ENCODE results near the gene FAM50B. TPM values are rescaled to one million over a fixed set of nuclear protein-coding genes. Genes with fewer than 3 reads are reported as not detected.
A peak's percentile ranks its signal among the peaks of the same experiment; 100 is the strongest.

FAM50B gene, protein sequence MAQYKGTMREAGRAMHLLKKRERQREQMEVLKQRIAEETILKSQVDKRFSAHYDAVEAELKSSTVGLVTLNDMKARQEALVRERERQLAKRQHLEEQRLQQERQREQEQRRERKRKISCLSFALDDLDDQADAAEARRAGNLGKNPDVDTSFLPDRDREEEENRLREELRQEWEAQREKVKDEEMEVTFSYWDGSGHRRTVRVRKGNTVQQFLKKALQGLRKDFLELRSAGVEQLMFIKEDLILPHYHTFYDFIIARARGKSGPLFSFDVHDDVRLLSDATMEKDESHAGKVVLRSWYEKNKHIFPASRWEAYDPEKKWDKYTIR
- total RNA-seq, result 10 to 100 TPM in 3 of 4 donors, 1 to 10 TPM in 1; 4.6 to 12.9 (median 11.8) TPM

DNA sequence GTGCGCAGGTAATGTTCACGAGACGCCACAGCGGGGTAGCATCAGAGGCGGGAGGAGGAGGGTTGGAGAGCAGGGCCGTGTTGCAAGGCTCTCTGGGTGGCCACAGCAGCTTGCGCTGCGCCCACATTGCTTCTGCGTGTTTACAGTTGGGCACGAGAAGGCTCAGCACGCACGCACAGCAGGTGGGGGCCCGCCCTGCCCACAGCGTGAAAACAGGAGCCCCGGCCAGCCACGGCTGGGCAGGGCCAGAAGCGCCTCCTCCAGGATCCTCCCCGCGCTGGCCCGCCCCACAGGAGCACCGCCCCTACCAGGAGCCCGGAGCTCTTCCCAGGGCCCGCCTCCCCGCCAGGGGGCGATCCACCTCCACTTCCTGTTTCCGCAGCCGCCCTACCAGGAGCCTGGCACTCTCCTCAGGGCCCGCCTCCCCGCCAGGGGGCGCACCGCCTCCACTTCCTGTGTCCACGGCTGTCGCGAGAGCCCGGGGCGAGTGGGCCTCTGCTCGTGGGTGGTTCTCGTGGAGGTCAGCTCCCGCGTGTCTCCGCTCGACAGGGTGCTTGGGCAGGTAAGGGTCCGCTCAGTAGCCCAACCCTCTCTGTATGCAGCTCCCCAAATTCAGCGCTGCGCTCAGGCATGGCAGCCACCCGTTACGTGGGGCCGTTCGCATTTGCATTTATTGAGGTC, at the start of gene FAM50B:
FAM50B (plus strand) TSS at position 449 of the 681 bp plus-strand sequence. CDS start 439 bp downstream, outside the sequence.
- TF ChIP-seq POLR2A (IDR thresholded peaks at IDR 0.05), result peak in 1 of 4 donors; percentile 43
- TF ChIP-seq, protein P1, sequence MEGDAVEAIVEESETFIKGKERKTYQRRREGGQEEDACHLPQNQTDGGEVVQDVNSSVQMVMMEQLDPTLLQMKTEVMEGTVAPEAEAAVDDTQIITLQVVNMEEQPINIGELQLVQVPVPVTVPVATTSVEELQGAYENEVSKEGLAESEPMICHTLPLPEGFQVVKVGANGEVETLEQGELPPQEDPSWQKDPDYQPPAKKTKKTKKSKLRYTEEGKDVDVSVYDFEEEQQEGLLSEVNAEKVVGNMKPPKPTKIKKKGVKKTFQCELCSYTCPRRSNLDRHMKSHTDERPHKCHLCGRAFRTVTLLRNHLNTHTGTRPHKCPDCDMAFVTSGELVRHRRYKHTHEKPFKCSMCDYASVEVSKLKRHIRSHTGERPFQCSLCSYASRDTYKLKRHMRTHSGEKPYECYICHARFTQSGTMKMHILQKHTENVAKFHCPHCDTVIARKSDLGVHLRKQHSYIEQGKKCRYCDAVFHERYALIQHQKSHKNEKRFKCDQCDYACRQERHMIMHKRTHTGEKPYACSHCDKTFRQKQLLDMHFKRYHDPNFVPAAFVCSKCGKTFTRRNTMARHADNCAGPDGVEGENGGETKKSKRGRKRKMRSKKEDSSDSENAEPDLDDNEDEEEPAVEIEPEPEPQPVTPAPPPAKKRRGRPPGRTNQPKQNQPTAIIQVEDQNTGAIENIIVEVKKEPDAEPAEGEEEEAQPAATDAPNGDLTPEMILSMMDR (IDR thresholded peaks at IDR 0.05), result peak; percentile 84 to 99 (median 98)
- Histone ChIP-seq H3K36me3 (no peaks in the 10 kb centered on the region), H3K9me3 (no peaks in the 10 kb centered on the region), H3K27ac (peak within 1 kb of the TSS; percentile 73 to 88 (median 79)), H3K4me3 (peak within 1 kb of the TSS; percentile 40 to 67 (median 58)), H3K4me1 (peaks cover 0 to 38% (median 4%) of the 10 kb centered on the region in 3 donors), H3K27me3 (no peaks in the 10 kb centered on the region)
- WGBS, 2 donors, result 21 to 65% methylated on average over 10 to 31 of the region's 49 CpGs
- DNase-seq, result peak; percentile 51
- intact Hi-C loops (cut with DNase I), result loop anchor here (10.0 kb wide), 1 partner anchor 104 kb away; no protein-coding TSS in a partner anchor

DNA sequence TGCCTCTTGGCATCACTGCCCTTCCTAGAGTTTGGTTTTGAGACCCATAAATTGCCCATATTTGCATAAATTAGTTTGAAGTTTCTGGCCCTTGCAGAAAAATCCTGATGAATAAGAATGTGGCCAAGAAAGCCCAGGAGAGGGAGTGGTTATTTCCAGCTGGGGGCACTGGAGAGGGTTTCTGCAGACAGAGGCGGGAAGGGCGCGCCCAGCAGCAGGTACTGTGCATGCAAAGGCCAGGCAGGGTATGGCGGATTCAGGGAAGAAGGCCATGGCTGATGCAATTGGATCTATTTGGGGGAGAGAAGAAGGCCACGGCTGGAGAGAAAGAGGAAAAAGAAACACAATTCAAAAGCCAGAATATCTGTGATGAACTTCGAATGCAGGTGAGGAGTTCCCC, 49.5 kb upstream of the FAM50B start:
- Histone ChIP-seq H3K36me3 (no peaks in the 10 kb centered on the region), H3K9me3 (no peaks in the 10 kb centered on the region), H3K4me1 (peaks cover 9 to 41% (median 16%) of the 10 kb centered on the region in 3 donors), H3K27me3 (no peaks in the 10 kb centered on the region), H3K4me3 (no peak overlapping the region), H3K27ac (no peak overlapping the region)
- TF ChIP-seq, protein P1 (IDR thresholded peaks at IDR 0.05), result no peak
- TF ChIP-seq POLR2A (IDR thresholded peaks at IDR 0.05), result no peak
- no peak for DNase-seq
- whole genome bisulfite sequencing, 2 donors, result 77 to 85% methylated on average over 6 of the region's 6 CpGs
- intact Hi-C loops (cut with DNase I), result no loop called here

DNA sequence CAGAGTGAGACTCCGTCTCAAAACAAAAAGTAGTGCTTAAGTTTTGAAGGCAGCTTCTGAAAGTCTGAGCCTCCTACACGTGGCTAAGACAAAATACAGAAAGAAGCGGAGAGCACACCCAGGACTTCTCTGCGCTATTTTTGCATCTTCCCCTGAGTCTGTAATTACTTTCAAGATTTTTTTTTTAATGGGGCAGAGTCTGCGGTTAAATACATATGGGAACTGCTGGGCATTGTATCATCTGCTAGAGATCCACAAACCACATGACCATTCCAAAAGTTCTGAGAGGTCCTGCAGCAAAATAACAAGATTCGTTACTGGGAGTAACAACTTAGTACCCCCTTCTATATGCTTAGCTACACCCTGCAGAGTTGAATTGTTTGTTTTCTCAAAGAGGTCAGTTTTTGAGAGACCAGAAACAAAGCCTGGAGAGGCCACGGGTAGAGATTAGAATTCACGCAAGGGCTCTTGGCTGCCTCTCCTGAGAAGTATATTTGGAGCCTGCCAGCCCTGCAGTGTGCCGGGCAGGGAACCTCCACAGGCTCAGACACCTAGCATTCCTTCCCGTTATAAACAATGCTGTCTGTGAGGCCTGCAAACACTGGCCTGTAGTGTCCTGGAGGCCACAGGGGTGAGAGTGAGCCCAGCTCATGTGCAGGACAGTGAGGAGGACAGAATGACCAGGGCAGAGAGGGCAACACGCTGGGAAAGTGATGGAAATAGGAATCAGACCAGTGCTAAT, 48.2 kb upstream of the FAM50B start:
- TF ChIP-seq, protein P1 (IDR thresholded peaks at IDR 0.05), result no peak
- no peak for TF ChIP-seq POLR2A (IDR thresholded peaks at IDR 0.05)
- 68 to 82% methylated on average over 10 of the region's 11 CpGs for WGBS, 2 donors
- H3K27me3 ChIP-seq, result no peaks in the 10 kb centered on the region
- H3K36me3 ChIP-seq, result no peaks in the 10 kb centered on the region
- H3K4me3 ChIP-seq, result no peak overlapping the region
- no peak for DNase-seq
- no peaks in the 10 kb centered on the region for H3K9me3 ChIP-seq
- no peak overlapping the region for H3K27ac ChIP-seq
- intact Hi-C loops (cut with DNase I), result no loop called here
- peaks cover 7 to 43% (median 13%) of the 10 kb centered on the region in 3 donors for H3K4me1 ChIP-seq

DNA sequence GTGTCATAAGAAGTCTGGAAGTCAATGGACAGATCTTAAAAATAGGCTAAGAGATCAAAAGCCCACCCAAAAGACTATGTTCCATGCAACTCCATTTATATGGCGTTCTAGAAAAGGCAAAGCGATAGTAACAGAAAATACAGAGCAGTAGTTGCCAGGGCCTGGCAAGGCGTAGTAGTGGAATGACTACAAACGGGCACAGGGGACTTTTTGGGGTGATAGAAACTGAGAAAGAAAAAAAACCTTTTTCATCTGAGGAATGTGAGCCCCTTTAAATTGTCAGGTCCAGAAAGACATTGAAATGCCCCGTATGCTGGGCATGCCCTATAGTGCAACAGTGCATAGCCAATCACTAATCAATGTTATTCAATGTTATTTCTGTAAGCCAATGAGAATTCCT, 47.2 kb upstream of the FAM50B start:
- Histone ChIP-seq H3K9me3 (no peaks in the 10 kb centered on the region), H3K27ac (no peak overlapping the region), H3K4me1 (peaks cover 0 to 34% (median 12%) of the 10 kb centered on the region in 3 donors), H3K4me3 (no peak overlapping the region), H3K27me3 (no peaks in the 10 kb centered on the region), H3K36me3 (no peaks in the 10 kb centered on the region)
- DNase-seq, result no peak
- WGBS, 2 donors, result 82 to 86% methylated on average over 5 of the region's 5 CpGs
- intact Hi-C loops (cut with DNase I), result no loop called here
- TF ChIP-seq POLR2A (IDR thresholded peaks at IDR 0.05), result no peak
- TF ChIP-seq, protein P1 (IDR thresholded peaks at IDR 0.05), result no peak

Data from esophagus squamous epithelium (tissue), 5 donors.